K562 (cell line): ENCODE results near the gene ZNF277. TPM values are rescaled to one million over a fixed set of nuclear protein-coding genes. Genes with fewer than 3 reads are reported as not detected.

Experiments
- ATAC-seq: fragments of 200-7000 bp; cut with Tn5 transposase; 3 replicates; pipeline ENCODE4 v1.9.1; 2020; ENCODE audit warnings: moderate library complexity
- BruUV-seq: library from RNA; stranded (reverse); fragments of 400-500 nt; replicated peaks from 2 replicates; lab custom pipeline; 2021; lab: Mats Ljungman, UMichigan
- CTCF ChIA-PET: fragments of 300-600 bp; formaldehyde crosslinking; extraction: SDS; loops from one replicate; lab custom pipeline; 2021; ENCODE audit warnings: low intra/inter-chr PET ratio; lab: Yijun Ruan, JAX
- POLR2A ChIA-PET: fragments of 300-600, 350-650 bp; sonication (Branson Sonifier 250); formaldehyde crosslinking; extraction: SDS; loops from one replicate; lab custom pipeline; 2021; ENCODE audit warnings: antibody characterized with exemption, inconsistent platforms; lab: Yijun Ruan, JAX
- DNase-seq, 4 experiments: peaks; one replicate each; pipeline versions ENCODE4 v3.0.0 to v3.0.0-alpha.2; 2011 to 2018; ENCODE audit warnings: low spot score in 3 of 4, mixed read lengths in 3 of 4; ENCODE audit errors: extremely low read depth in 1 of 4
- FAIRE-seq: peaks from 2 replicates; lab custom pipeline; 2011; peaks lifted over from hg19 to GRCh38; lab: Jason Lieb, UNC
- H2AFZ ChIP-seq: 2 replicates; pipeline ENCODE4 v1.6.0; 2011; ENCODE audit warnings: low read depth, low read length, control low read depth, inconsistent platforms
- H3K27ac ChIP-seq: fragments of 200-600 bp; 3 replicates; pipeline ENCODE4 v1.8.0; 2011; ENCODE audit warnings: low read depth, mild to moderate bottlenecking, control low read depth, inconsistent platforms, low read length, moderate library complexity, mixed read lengths; ENCODE audit errors: extremely low read depth
- H3K27me3 ChIP-seq, 2 experiments: fragments of 300-600 bp in 1 of 2; 2 replicates in 1 of 2; 3 replicates in 1 of 2; pipeline versions ENCODE4 v1.6.0 to v1.8.0; 2011; ENCODE audit warnings: inconsistent platforms in 2 of 2, low read length in 2 of 2, mild to moderate bottlenecking in 1 of 2, mixed read lengths in 1 of 2, moderate library complexity in 1 of 2; ENCODE audit not compliant: control insufficient read depth in 2 of 2, insufficient read depth in 2 of 2
- H3K36me3 ChIP-seq: fragments of 300-600 bp; 3 replicates; pipeline ENCODE4 v1.8.0; 2011; ENCODE audit warnings: mild to moderate bottlenecking, low read length, inconsistent platforms; ENCODE audit not compliant: control insufficient read depth, insufficient read depth
- H3K4me1 ChIP-seq, 2 experiments: fragments of 200-600 bp in 1 of 2; replicated peaks in 1 of 2; 2 replicates in 1 of 2; 3 replicates in 1 of 2; pipeline versions ENCODE4 v1.5.1 to v1.8.0; 2011; ENCODE audit warnings: inconsistent platforms in 2 of 2, low read length in 2 of 2, mild to moderate bottlenecking in 1 of 2, mixed read lengths in 1 of 2, moderate library complexity in 1 of 2; ENCODE audit not compliant: control insufficient read depth in 2 of 2, insufficient read depth in 2 of 2
- H3K4me2 ChIP-seq: 2 replicates; pipeline ENCODE4 v1.6.1; 2011; ENCODE audit warnings: low read length, control low read depth, inconsistent platforms, mixed read lengths; ENCODE audit not compliant: insufficient read depth
- H3K4me3 ChIP-seq: fragments of 200-600 bp; sonication (generic), shearing (Covaris generic); 2 replicates; pipeline ENCODE4 v1.5.1; 2016; ENCODE audit warnings: control low read depth, inconsistent platforms
- H3K79me2 ChIP-seq: fragments of 200-600 bp; 3 replicates; pipeline ENCODE4 v1.8.0; 2011; ENCODE audit warnings: low read length, inconsistent platforms; ENCODE audit not compliant: control insufficient read depth, insufficient read depth
- H3K9ac ChIP-seq, 2 experiments: 2 replicates each; pipeline versions ENCODE4 v1.6.0 to v1.6.1; 2011; ENCODE audit warnings: low read depth in 2 of 2, low read length in 2 of 2, control low read depth in 1 of 2, inconsistent platforms in 1 of 2, mild to moderate bottlenecking in 1 of 2, mixed read lengths in 1 of 2; ENCODE audit not compliant: insufficient read depth in 1 of 2
- H3K9me1 ChIP-seq: one replicate; pipeline ENCODE4 v1.6.0; 2011; ENCODE audit warnings: inconsistent platforms, mild to moderate bottlenecking, low read length, moderate library complexity; ENCODE audit not compliant: control insufficient read depth, insufficient read depth
- H3K9me3 ChIP-seq: replicated peaks from 2 replicates; pipeline ENCODE4 v1.5.1; 2011; ENCODE audit warnings: low read depth, low read length, inconsistent platforms; ENCODE audit not compliant: control insufficient read depth, insufficient read depth
- H4K20me1 ChIP-seq: replicated peaks from 2 replicates; pipeline ENCODE4 v1.6.1; 2011; ENCODE audit warnings: low read length, inconsistent platforms, mixed read lengths; ENCODE audit not compliant: control insufficient read depth, insufficient read depth
- HDAC1 ChIP-seq, 2 experiments: fragments of 450-650 bp; IDR thresholded peaks; 2 replicates each; pipeline ENCODE4 v1.6.1; 2016 to 2017; ENCODE audit warnings: inconsistent platforms in 1 of 2, mild to moderate bottlenecking in 1 of 2, moderate library complexity in 1 of 2
- TEAD2 ChIP-seq: fragments of 450-650 bp; IDR thresholded peaks from 2 replicates; pipeline ENCODE4 v1.6.1; 2016; ENCODE audit warnings: missing genetic modification characterization, control low read depth, missing compliant biosample characterization
- THRAP3 ChIP-seq: fragments of 450-650 bp; IDR thresholded peaks from 2 replicates; pipeline ENCODE4 v1.6.1; 2016; ENCODE audit warnings: mild to moderate bottlenecking, inconsistent platforms, borderline replicate concordance
- WGBS: fragments of 100-300 bp; shearing (Covaris generic); methylation state at CpG from one replicate; pipeline ENCODE4 v1.1.6; 2016; ENCODE audit warnings: low coverage, mixed read lengths; ENCODE audit not compliant: insufficient coverage; ENCODE audit errors: missing lambda C conversion rate; 5-methylcytosine and 5-hydroxymethylcytosine counted together
- in situ Hi-C: fragments of 300-500 bp; cut with MboI; formaldehyde crosslinking; loops from 4 replicates; pipeline ENCODE4 v1.15.0; 2018; ENCODE audit warnings: inconsistent platforms, mixed read lengths
- intact Hi-C: fragments of 100-400 bp; cut with micrococcal nuclease; formaldehyde crosslinking; loops from 2 replicates; pipeline ENCODE4 v1.14.2; 2022
- polyA plus RNA-seq, 8 experiments: library from polyadenylated mRNA; depleted of rRNA in 4 of 8; stranded (reverse) in 5 of 8; unstranded in 3 of 8; fragments of >200 nt; fragmentation: Nextera tagmentation in 2 of 8; fragmentation: Illumina TruSeq in 1 of 8; extraction: Ambion mirVana in 2 of 8; extraction: Trizol in 1 of 8; gene quantifications; 2 replicates each; pipeline versions ENCODE4 v1.2.1 to v1.2.3, GENCODE V29; 2011 to 2014; ENCODE audit warnings: inconsistent platforms in 1 of 8, missing spikeins in 1 of 8
- total RNA-seq, 7 experiments: library from RNA; depleted of rRNA in 6 of 7; stranded (reverse); fragments of >200 nt in 6 of 7; fragmentation: Illumina TruSeq in 2 of 7; extraction: Trizol in 2 of 7; gene quantifications; 2 replicates each; pipeline versions ENCODE4 v1.2.1 to v1.2.3, GENCODE V29; 2011 to 2021; ENCODE audit warnings: low replicate concordance in 1 of 7
- TF ChIP-seq, protein P1 (sequence below): IDR thresholded peaks from 2 replicates; pipeline ENCODE4 v1.6.1; 2011; ENCODE audit warnings: borderline replicate concordance, low read depth, mild to moderate bottlenecking, moderate library complexity, low read length; ENCODE audit not compliant: insufficient read depth, poor library complexity, severe bottlenecking
- TF ChIP-seq, protein P2 (sequence below): fragments of 250-450 bp; sonication (Bioruptor Pico); IDR thresholded peaks from 2 replicates; pipeline ENCODE4 v1.8.0; 2022; ENCODE audit warnings: inconsistent platforms, mild to moderate bottlenecking, moderate library complexity, borderline replicate concordance

The ZNF277 gene
- total and polyA plus RNA-seq, 9 of the 15 experiments (the other 6 are each of a cell fraction or from before 2014, with no cell fraction given), result 18.8 to 33.5 (median 27.7) TPM

DNA sequence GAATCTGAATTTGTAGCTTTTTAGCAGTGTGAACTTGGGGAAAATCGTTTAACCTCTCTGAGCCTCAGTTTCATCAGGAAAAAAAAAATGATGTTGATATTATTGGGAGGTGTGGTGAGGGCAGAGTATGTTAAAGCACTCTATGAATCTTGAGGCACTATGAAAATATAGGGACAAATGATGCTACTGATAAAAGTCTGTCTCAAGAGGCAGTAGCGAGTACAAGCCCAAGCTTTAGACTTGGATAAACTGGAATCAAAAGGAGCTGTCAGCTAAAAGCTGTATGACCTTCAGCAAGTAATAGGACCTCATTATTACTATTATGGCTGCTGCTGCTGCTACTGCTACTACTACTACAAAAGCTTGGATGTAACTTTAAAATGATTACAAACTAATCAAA lies 8.4 kb downstream of the ZNF277 start:
- Histone ChIP-seq H3K4me2 (no peak overlapping the region), H3K79me2 (0 out of 3 replicates have a peak, but pooled peaks cover 3% of the 10 kb centered on the region), H3K27me3 (no peaks in the 10 kb centered on the region), H4K20me1 (no peaks in the 10 kb centered on the region), H3K9me1 (no peaks in the 10 kb centered on the region), H3K36me3 (no peaks in the 10 kb centered on the region), H2AFZ (no peak overlapping the region), H3K9me3 (no peaks in the 10 kb centered on the region), H3K4me1 (no peaks in the 10 kb centered on the region), H3K27ac (no peak overlapping the region), H3K4me3 (no peak overlapping the region), H3K9ac (no peak overlapping the region)
- 11% methylated on average over 2 of the region's 2 CpGs for WGBS
- POLR2A ChIA-PET, result interaction anchor here (0.9 to 1.7 kb wide), 2 partner anchors 10 to 27 kb away, joined by 3 to 4 read pairs; no protein-coding TSS in a partner anchor
- CTCF ChIA-PET, result no interaction called here
- in situ Hi-C loops (no loop called here), intact Hi-C loops (no loop called here)
- DNase-seq (no peak), ATAC-seq (no peak), FAIRE-seq (no peak)
- TF ChIP-seq HDAC1 (IDR thresholded peaks at IDR 0.05) (no peak), TEAD2 (tag) (no peak), THRAP3 (no peak)
- TF ChIP-seq, protein P1, sequence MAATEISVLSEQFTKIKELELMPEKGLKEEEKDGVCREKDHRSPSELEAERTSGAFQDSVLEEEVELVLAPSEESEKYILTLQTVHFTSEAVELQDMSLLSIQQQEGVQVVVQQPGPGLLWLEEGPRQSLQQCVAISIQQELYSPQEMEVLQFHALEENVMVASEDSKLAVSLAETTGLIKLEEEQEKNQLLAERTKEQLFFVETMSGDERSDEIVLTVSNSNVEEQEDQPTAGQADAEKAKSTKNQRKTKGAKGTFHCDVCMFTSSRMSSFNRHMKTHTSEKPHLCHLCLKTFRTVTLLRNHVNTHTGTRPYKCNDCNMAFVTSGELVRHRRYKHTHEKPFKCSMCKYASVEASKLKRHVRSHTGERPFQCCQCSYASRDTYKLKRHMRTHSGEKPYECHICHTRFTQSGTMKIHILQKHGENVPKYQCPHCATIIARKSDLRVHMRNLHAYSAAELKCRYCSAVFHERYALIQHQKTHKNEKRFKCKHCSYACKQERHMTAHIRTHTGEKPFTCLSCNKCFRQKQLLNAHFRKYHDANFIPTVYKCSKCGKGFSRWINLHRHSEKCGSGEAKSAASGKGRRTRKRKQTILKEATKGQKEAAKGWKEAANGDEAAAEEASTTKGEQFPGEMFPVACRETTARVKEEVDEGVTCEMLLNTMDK, result no peak
- TF ChIP-seq, protein P2, sequence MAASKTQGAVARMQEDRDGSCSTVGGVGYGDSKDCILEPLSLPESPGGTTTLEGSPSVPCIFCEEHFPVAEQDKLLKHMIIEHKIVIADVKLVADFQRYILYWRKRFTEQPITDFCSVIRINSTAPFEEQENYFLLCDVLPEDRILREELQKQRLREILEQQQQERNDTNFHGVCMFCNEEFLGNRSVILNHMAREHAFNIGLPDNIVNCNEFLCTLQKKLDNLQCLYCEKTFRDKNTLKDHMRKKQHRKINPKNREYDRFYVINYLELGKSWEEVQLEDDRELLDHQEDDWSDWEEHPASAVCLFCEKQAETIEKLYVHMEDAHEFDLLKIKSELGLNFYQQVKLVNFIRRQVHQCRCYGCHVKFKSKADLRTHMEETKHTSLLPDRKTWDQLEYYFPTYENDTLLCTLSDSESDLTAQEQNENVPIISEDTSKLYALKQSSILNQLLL (CRISPR knock-in tag), result peak; percentile 12; the same call in 1 of the 2 replicates
- BruUV-seq, result no TSS peak
